Liver (tissue), 9 donors: ENCODE measurements around the gene PLEKHA8. TPM values are rescaled to one million over a fixed set of nuclear protein-coding genes. Genes with fewer than 3 reads are reported as not detected.

ENCODE experiments used
- DNase-seq: peaks from one replicate; pipeline ENCODE4 v3.0.0-alpha.2; 2017; ENCODE audit warnings: low spot score
- H3K27ac ChIP-seq, 2 donors: one replicate each; pipeline ENCODE4 v1.7.0; 2013; ENCODE audit warnings: inconsistent platforms in 2 of 2, low read length in 2 of 2, control low read depth in 1 of 2, low read depth in 1 of 2, mild to moderate bottlenecking in 1 of 2
- H3K27me3 ChIP-seq, 4 donors: one replicate each; pipeline versions ENCODE4 v1.6.1 to v1.7.0; 2013; ENCODE audit warnings: low read length in 3 of 4, inconsistent platforms in 1 of 4, mild to moderate bottlenecking in 1 of 4, moderate library complexity in 1 of 4; ENCODE audit not compliant: control insufficient read depth in 4 of 4, insufficient read depth in 4 of 4
- H3K36me3 ChIP-seq, 4 donors: one replicate each; pipeline versions ENCODE4 v1.6.1 to v1.7.0; 2013; ENCODE audit warnings: low read length in 3 of 4, mild to moderate bottlenecking in 3 of 4, low read depth in 1 of 4, moderate library complexity in 1 of 4; ENCODE audit not compliant: control insufficient read depth in 4 of 4, insufficient read depth in 3 of 4
- H3K4me1 ChIP-seq, 4 donors: one replicate each; pipeline versions ENCODE4 v1.6.1 to v1.7.0; 2013; ENCODE audit warnings: low read length in 3 of 4, mild to moderate bottlenecking in 3 of 4, moderate library complexity in 1 of 4; ENCODE audit not compliant: control insufficient read depth in 4 of 4, insufficient read depth in 4 of 4
- H3K4me3 ChIP-seq, 3 donors: one replicate each; pipeline versions ENCODE4 v1.6.1 to v1.7.0; 2013; ENCODE audit warnings: low read length in 3 of 3, control low read depth in 1 of 3, low read depth in 1 of 3, mild to moderate bottlenecking in 1 of 3
- H3K9ac ChIP-seq, 2 donors: one replicate each; pipeline ENCODE4 v1.7.0; 2013; ENCODE audit warnings: low read length in 2 of 2, mild to moderate bottlenecking in 2 of 2, moderate library complexity in 2 of 2, control low read depth in 1 of 2, low read depth in 1 of 2
- H3K9me3 ChIP-seq, 4 donors: one replicate each; pipeline versions ENCODE4 v1.6.1 to v1.7.0; 2013; ENCODE audit warnings: low read length in 3 of 4; ENCODE audit not compliant: control insufficient read depth in 4 of 4
- FOXA1 ChIP-seq: IDR thresholded peaks from 2 replicates; pipeline ENCODE4 v1.6.1; 2016; ENCODE audit warnings: antibody characterized with exemption
- FOXA2 ChIP-seq: IDR thresholded peaks from 2 replicates; pipeline ENCODE4 v1.6.1; 2016; ENCODE audit warnings: antibody characterized with exemption
- HNF4A ChIP-seq, 2 donors: conservative IDR thresholded peaks; 2 replicates each; pipeline ENCODE4 v1.6.1; 2016; ENCODE audit warnings: antibody characterized with exemption in 2 of 2, mild to moderate bottlenecking in 2 of 2
- JUND ChIP-seq, 2 donors: IDR thresholded peaks; 2 replicates each; pipeline ENCODE4 v1.6.1; 2016; ENCODE audit warnings: antibody characterized with exemption in 2 of 2
- NR2F2 ChIP-seq: IDR thresholded peaks from 2 replicates; pipeline ENCODE4 v1.6.1; 2016; ENCODE audit warnings: antibody characterized with exemption
- RXRA ChIP-seq, 2 donors: IDR thresholded peaks; 2 replicates each; pipeline ENCODE4 v1.6.1; 2017 to 2018; ENCODE audit warnings: antibody characterized with exemption in 2 of 2, mild to moderate bottlenecking in 1 of 2
- SP1 ChIP-seq: IDR thresholded peaks from 2 replicates; pipeline ENCODE4 v1.6.1; 2018; ENCODE audit warnings: antibody characterized with exemption, mild to moderate bottlenecking
- TAF1 ChIP-seq: conservative IDR thresholded peaks from 2 replicates; pipeline ENCODE4 v1.6.1; 2016; ENCODE audit warnings: antibody characterized with exemption, mild to moderate bottlenecking
- YY1 ChIP-seq: IDR thresholded peaks from 2 replicates; pipeline ENCODE4 v1.6.1; 2016; ENCODE audit warnings: antibody characterized with exemption, mild to moderate bottlenecking
- ZBTB33 ChIP-seq: IDR thresholded peaks from 2 replicates; pipeline ENCODE4 v1.6.1; 2016; ENCODE audit warnings: antibody characterized with exemption
- WGBS: extraction: QIAGEN DNeasy Blood & Tissue Kit; methylation state at CpG from one replicate; pipeline ENCODE4 v1.1.7; 2013; 5-methylcytosine and 5-hydroxymethylcytosine counted together
- polyA plus RNA-seq, 2 donors: library from polyadenylated mRNA; stranded (reverse) in 1 of 2; unstranded in 1 of 2; fragments of 200-250 nt in 1 of 2; fragments of >200 nt in 1 of 2; fragmentation: Nextera tagmentation in 1 of 2; extraction: Ambion mirVana in 1 of 2; gene quantifications; one replicate each; pipeline versions ENCODE4 v1.2.1 to v1.2.3, GENCODE V29; 2013 to 2015
- total RNA-seq, 2 donors: library from RNA; depleted of rRNA; stranded (reverse); fragments of >200 nt; gene quantifications; one replicate each; pipeline ENCODE4 v1.2.3, GENCODE V29; 2014
- TF ChIP-seq, protein P1 (sequence below): fragments of 150-350 bp; IDR thresholded peaks from 2 replicates; pipeline ENCODE4 v1.5.1; 2017; ENCODE audit warnings: improper control_type of control experiment, low read depth, low read length; ENCODE audit not compliant: missing input control
- TF ChIP-seq, protein P2 (sequence below): IDR thresholded peaks from 2 replicates; pipeline ENCODE4 v1.6.1; 2016; ENCODE audit warnings: antibody characterized with exemption
- TF ChIP-seq, protein P3 (sequence below): IDR thresholded peaks from 2 replicates; pipeline ENCODE4 v1.6.1; 2016; ENCODE audit warnings: antibody characterized with exemption, mild to moderate bottlenecking
- TF ChIP-seq, protein P4 (sequence below): IDR thresholded peaks from 2 replicates; pipeline ENCODE4 v1.6.1; 2016; ENCODE audit warnings: antibody characterized with exemption
- donor health status: healthy.
- donor health status: healthy.
- donor health status: healthy.
- donor health status: healthy.
- donor health status: healthy.

Gene PLEKHA8
- total and polyA plus RNA-seq, 4 donors = 1.0 to 5.4 (median 2.4) TPM

- Histone ChIP-seq H3K27me3 (no peaks in the 10 kb centered on the region), H3K4me1 (peaks cover 0 to 10% (median 3%) of the 10 kb centered on the region in 4 donors), H3K27ac (no peak overlapping the region), H3K9me3 (no peaks in the 10 kb centered on the region), H3K36me3 (no peaks in the 10 kb centered on the region), H3K4me3 (no peak overlapping the region), H3K9ac (no peak overlapping the region)
- no peak for DNase-seq
- no peak for TF ChIP-seq RXRA (IDR thresholded peaks at IDR 0.05)
- TF ChIP-seq JUND (IDR thresholded peaks at IDR 0.05) = no peak
- TF ChIP-seq, protein P1, sequence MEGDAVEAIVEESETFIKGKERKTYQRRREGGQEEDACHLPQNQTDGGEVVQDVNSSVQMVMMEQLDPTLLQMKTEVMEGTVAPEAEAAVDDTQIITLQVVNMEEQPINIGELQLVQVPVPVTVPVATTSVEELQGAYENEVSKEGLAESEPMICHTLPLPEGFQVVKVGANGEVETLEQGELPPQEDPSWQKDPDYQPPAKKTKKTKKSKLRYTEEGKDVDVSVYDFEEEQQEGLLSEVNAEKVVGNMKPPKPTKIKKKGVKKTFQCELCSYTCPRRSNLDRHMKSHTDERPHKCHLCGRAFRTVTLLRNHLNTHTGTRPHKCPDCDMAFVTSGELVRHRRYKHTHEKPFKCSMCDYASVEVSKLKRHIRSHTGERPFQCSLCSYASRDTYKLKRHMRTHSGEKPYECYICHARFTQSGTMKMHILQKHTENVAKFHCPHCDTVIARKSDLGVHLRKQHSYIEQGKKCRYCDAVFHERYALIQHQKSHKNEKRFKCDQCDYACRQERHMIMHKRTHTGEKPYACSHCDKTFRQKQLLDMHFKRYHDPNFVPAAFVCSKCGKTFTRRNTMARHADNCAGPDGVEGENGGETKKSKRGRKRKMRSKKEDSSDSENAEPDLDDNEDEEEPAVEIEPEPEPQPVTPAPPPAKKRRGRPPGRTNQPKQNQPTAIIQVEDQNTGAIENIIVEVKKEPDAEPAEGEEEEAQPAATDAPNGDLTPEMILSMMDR = no peak
- TF ChIP-seq TAF1 = no peak
- TF ChIP-seq YY1 = no peak
- TF ChIP-seq, protein P2, sequence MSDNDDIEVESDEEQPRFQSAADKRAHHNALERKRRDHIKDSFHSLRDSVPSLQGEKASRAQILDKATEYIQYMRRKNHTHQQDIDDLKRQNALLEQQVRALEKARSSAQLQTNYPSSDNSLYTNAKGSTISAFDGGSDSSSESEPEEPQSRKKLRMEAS = no peak
- TF ChIP-seq FOXA2 = no peak
- TF ChIP-seq, protein P3, sequence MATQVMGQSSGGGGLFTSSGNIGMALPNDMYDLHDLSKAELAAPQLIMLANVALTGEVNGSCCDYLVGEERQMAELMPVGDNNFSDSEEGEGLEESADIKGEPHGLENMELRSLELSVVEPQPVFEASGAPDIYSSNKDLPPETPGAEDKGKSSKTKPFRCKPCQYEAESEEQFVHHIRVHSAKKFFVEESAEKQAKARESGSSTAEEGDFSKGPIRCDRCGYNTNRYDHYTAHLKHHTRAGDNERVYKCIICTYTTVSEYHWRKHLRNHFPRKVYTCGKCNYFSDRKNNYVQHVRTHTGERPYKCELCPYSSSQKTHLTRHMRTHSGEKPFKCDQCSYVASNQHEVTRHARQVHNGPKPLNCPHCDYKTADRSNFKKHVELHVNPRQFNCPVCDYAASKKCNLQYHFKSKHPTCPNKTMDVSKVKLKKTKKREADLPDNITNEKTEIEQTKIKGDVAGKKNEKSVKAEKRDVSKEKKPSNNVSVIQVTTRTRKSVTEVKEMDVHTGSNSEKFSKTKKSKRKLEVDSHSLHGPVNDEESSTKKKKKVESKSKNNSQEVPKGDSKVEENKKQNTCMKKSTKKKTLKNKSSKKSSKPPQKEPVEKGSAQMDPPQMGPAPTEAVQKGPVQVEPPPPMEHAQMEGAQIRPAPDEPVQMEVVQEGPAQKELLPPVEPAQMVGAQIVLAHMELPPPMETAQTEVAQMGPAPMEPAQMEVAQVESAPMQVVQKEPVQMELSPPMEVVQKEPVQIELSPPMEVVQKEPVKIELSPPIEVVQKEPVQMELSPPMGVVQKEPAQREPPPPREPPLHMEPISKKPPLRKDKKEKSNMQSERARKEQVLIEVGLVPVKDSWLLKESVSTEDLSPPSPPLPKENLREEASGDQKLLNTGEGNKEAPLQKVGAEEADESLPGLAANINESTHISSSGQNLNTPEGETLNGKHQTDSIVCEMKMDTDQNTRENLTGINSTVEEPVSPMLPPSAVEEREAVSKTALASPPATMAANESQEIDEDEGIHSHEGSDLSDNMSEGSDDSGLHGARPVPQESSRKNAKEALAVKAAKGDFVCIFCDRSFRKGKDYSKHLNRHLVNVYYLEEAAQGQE = no peak
- TF ChIP-seq, protein P4, sequence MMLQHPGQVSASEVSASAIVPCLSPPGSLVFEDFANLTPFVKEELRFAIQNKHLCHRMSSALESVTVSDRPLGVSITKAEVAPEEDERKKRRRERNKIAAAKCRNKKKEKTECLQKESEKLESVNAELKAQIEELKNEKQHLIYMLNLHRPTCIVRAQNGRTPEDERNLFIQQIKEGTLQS = no peak
- TF ChIP-seq ZBTB33 = no peak
- TF ChIP-seq FOXA1 = no peak
- TF ChIP-seq HNF4A (conservative IDR thresholded peaks at IDR 0.05) = no peak
- no peak for TF ChIP-seq SP1
- WGBS = 43% methylated on average over 2 of the region's 2 CpGs
These were observed 8.0 kb downstream of the PLEKHA8 start for GRCh38 chr7:30036220-30036619.

DNA sequence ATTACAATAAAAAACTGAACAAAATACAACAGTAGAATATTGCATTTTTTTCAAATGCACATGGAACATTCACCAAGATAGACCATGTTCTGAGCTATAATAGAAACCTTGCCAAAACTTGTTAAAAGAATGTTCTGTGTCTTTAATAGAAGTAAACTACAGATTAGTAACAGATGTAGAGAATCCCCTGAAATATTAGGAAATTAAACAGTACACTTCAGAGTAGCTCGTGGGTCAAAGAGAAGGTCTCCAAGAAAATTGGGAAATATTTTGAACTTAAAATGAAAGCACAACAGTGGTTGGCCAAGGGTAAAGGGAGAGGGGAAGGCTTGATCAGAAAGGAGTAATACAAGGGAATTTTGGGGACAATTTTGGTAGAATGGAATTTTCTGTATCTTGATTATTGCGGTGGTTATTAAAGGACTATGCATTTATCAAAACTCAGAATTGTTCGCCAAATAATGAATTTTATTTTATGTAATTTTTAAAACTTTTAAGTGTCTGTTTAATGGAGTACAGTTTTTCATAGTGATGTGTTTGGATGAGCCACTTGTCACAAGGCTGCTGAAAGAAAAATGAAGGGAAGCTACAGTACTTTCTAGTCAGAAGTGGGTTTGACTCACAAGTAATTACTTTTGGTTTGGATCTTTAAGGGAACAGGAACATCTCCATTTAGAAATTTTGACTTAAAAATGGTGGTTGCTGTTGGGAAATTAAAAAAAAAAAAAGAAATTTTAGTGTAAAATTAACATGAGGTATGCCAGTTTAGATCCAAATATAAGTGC, 10.2 kb downstream of the PLEKHA8 start:
- no peaks in the 10 kb centered on the region for H3K36me3 ChIP-seq
- H3K4me1 ChIP-seq = peaks cover 0 to 10% (median 3%) of the 10 kb centered on the region in 4 donors
- no peak overlapping the region for H3K9ac ChIP-seq
- TF ChIP-seq YY1 = no peak
- TF ChIP-seq NR2F2 = peak; percentile 40
- 89% methylated on average over 3 of the region's 3 CpGs for WGBS
- no peaks in the 10 kb centered on the region for H3K27me3 ChIP-seq
- no peak for DNase-seq
- H3K27ac ChIP-seq = no peak overlapping the region
- no peaks in the 10 kb centered on the region for H3K9me3 ChIP-seq
- no peak overlapping the region for H3K4me3 ChIP-seq
